ENCODE data around the gene FRMD4B.

FRMD4B gene

GRCh38 chr3:69343875-69344274 is 42.0 kb downstream of the FRMD4B start:
- no peak for DNase-seq (ENCODE audit: low read depth)
- TF ChIP-seq CTCF (IDR thresholded peaks at IDR 0.05; ENCODE audit: insufficient read depth, low read depth, low read length, missing control alignments), result no peak
- no peak overlapping the region for H3K4me3 ChIP-seq (ENCODE audit: low read depth, low read length)

GRCh38 chr3:69342074-69342473 is 43.8 kb downstream of the FRMD4B start:
- no peak for TF ChIP-seq CTCF (IDR thresholded peaks at IDR 0.05; ENCODE audit: insufficient read depth, low read depth, low read length, missing control alignments)
- DNase-seq (ENCODE audit: low read depth), result no peak
- no peak overlapping the region for H3K4me3 ChIP-seq (ENCODE audit: low read depth, low read length)

GRCh38 chr3:69339760-69340159 is 46.1 kb downstream of the FRMD4B start:
- no peak overlapping the region for H3K4me3 ChIP-seq (ENCODE audit: low read depth, low read length)
- no peak for DNase-seq (ENCODE audit: low read depth)
- no peak for TF ChIP-seq CTCF (IDR thresholded peaks at IDR 0.05; ENCODE audit: insufficient read depth, low read depth, low read length, missing control alignments)

GRCh38 chr3:69338911-69339310 is 47.0 kb downstream of the FRMD4B start:
- DNase-seq (ENCODE audit: low read depth), result no peak
- H3K4me3 ChIP-seq (ENCODE audit: low read depth, low read length), result no peak overlapping the region
- no peak for TF ChIP-seq CTCF (IDR thresholded peaks at IDR 0.05; ENCODE audit: insufficient read depth, low read depth, low read length, missing control alignments)

- no peak overlapping the region for H3K4me3 ChIP-seq (ENCODE audit: low read depth, low read length)
- no peak for TF ChIP-seq CTCF (IDR thresholded peaks at IDR 0.05; ENCODE audit: insufficient read depth, low read depth, low read length, missing control alignments)
- no peak for DNase-seq (ENCODE audit: low read depth)
Measured at GRCh38 chr3:69332934-69333333, 53.0 kb downstream of the FRMD4B start.

GRCh38 chr3:69330891-69331400 is 54.9 kb downstream of the FRMD4B start:
- DNase-seq (ENCODE audit: low read depth), result no peak
- no peak overlapping the region for H3K4me3 ChIP-seq (ENCODE audit: low read depth, low read length)
- TF ChIP-seq CTCF (IDR thresholded peaks at IDR 0.05; ENCODE audit: insufficient read depth, low read depth, low read length, missing control alignments), result no peak

GRCh38 chr3:69329892-69330291 is 56.0 kb downstream of the FRMD4B start:
- H3K4me3 ChIP-seq (ENCODE audit: low read depth, low read length), result no peak overlapping the region
- TF ChIP-seq CTCF (IDR thresholded peaks at IDR 0.05; ENCODE audit: insufficient read depth, low read depth, low read length, missing control alignments), result no peak
- DNase-seq (ENCODE audit: low read depth), result no peak
